Adrenal gland (tissue), 12 donors: ENCODE results near the gene LAG3. TPM values are rescaled to one million over a fixed set of nuclear protein-coding genes. Genes with fewer than 3 reads are reported as not detected.

ENCODE experiments used
- DNase-seq, 7 donors: peaks; one replicate each; pipeline ENCODE4 v3.0.0-alpha.2; 2019 to 2020
- H3K27ac ChIP-seq, 5 donors: fragments of 200-600 bp; sonication (generic) in 4 of 5; 1 replicate in 3 of 5; 2 replicates in 2 of 5; pipeline versions ENCODE4 v1.5.1 to v1.8.0; 2016 to 2020; ENCODE audit warnings: mild to moderate bottlenecking in 1 of 5
- H3K27me3 ChIP-seq: fragments of 200-600 bp; 2 replicates; pipeline ENCODE4 v1.8.0; 2021
- H3K36me3 ChIP-seq, 2 donors: fragments of 200-600 bp; replicated peaks in 1 of 2; 1 replicate in 1 of 2; 2 replicates in 1 of 2; pipeline versions ENCODE4 v1.5.1 to v1.8.0; 2018 to 2022
- H3K4me1 ChIP-seq, 2 donors: fragments of 200-600 bp; replicated peaks in 1 of 2; 1 replicate in 1 of 2; 2 replicates in 1 of 2; pipeline versions ENCODE4 v1.5.1 to v1.8.0; 2018 to 2021
- H3K4me3 ChIP-seq, 4 donors: fragments of 200-600 bp; sonication (generic) in 3 of 4; one replicate each; pipeline ENCODE4 v1.5.1; 2016 to 2018
- H3K9me3 ChIP-seq, 3 donors: fragments of 200-600 bp; sonication (generic) in 1 of 3; replicated peaks in 1 of 3; 1 replicate in 2 of 3; 2 replicates in 1 of 3; pipeline versions ENCODE4 v1.5.1 to v1.8.0; 2016 to 2021
- POLR2A ChIP-seq, 2 donors: fragments of 450-650 bp; IDR thresholded peaks; one replicate each; pipeline ENCODE4 v1.6.1; 2017; ENCODE audit warnings: antibody characterized with exemption in 2 of 2, mild to moderate bottlenecking in 2 of 2, moderate library complexity in 1 of 2
- WGBS, 4 donors: extraction: QIAGEN DNeasy Blood & Tissue Kit in 2 of 4; methylation state at CpG; one replicate each; pipeline versions ENCODE4 v1.1.5 to v1.1.7; 2013 to 2017; 5-methylcytosine and 5-hydroxymethylcytosine counted together
- intact Hi-C, 2 donors: fragments of 100-400 bp; cut with DNase I; formaldehyde crosslinking; loops; one replicate each; pipeline versions ENCODE4 v1.14.1 to v1.15.0; 2022 to 2023
- polyA plus RNA-seq, 3 donors: library from polyadenylated mRNA; stranded (reverse); fragments of 200-250 nt in 2 of 3; fragments of 350-450 nt in 1 of 3; fragmentation: Illumina TruSeq in 1 of 3; extraction: RNeasy Lipid Tissue Mini Kit (QIAGEN cat#74804) in 1 of 3; gene quantifications; one replicate each; pipeline ENCODE4 v1.2.3, GENCODE V29; 2013 to 2014
- total RNA-seq, 9 donors: library from RNA; depleted of rRNA in 4 of 9; stranded (reverse); fragments of >200 nt in 4 of 9; fragments of 120-200 nt in 1 of 9; fragmentation: NEBNext Ultra II Directional in 1 of 9; extraction: Animal tissue kit (Norgen Biotek cat#: 25700) in 1 of 9; gene quantifications; one replicate each; pipeline versions ENCODE4 v1.1.0 to v1.2.4, GENCODE V29; 2013 to 2023
- TF ChIP-seq, protein P1 (sequence below), 6 experiments: fragments of 450-650 bp in 4 of 6; fragments of 200-600 bp in 2 of 6; sonication (generic) in 1 of 6; IDR thresholded peaks; 1 replicate in 5 of 6; 2 replicates in 1 of 6; pipeline versions ENCODE4 v1.5.1 to v1.8.0; 2016 to 2021; ENCODE audit warnings: antibody characterized with exemption in 6 of 6, mild to moderate bottlenecking in 2 of 6, moderate library complexity in 1 of 6
- donor health status: healthy with polysubstance abuse.
- donor health status: Bipolar disorder and iron deficiency.
- donor health status: DM: yes; HTN: yes; CAD: no.
- donor health status: DM: no; HTN: no; CAD: no.
- donor health status: DM: no; HTN: no; CAD: no.
- donor health status: DM: yes; HTN: yes; CAD: no.

The LAG3 gene
- total and polyA plus RNA-seq, 12 donors = 0.11 to 4.3 (median 0.71) TPM; not detected in 2

DNA sequence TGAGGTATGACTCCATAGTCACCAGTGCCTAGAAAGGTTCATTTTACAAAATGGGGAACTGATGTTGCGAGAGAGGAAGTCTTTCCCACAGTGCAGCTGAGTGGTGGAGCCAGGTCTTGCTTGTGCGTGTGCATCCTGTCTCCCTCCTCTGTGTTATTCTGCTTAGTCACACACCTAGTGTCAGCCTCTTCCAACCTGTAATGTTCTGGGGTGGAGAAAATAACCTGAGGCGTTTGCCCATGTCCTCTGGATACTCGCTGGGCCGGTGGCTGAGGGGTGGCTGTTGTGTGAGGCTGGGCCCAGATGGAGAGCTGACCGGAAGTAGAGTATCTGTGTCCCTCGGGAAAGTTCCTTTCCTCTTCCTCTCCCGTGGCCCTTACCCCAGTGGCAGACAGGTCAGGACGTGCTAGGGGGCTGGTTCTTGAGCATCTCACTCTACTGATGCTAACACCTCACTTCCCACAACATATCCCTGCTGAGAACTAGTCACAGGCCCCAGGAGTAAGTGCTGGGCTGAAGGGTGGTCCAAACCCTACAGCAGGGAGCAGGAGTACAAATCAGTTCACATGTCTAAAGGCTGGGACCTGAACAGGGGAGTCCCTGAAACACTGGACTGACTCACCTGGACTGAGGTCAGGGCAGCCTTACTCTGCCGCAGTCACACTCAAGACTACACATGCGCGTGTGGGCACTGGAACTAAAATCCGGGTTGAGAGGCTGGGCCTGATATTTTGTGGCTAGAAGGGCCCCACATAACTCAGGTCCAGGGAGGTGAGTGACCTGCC, 26.4 kb upstream of the LAG3 start:
- intact Hi-C loops = loop anchor here in 1 of 2 donors (5.0 to 10.0 kb wide), 2 partner anchors 36 to 79 kb away; partner anchors contain the start of genes GPR162 and P3H3
- H3K27ac ChIP-seq = peak overlapping the region in 2 of 5 donors; percentile 5 to 81
- 62 to 65% (median 65%) methylated on average over 10 to 13 of the region's 13 CpGs for WGBS, 4 donors
- H3K4me3 ChIP-seq = no peak overlapping the region
- H3K9me3 ChIP-seq = no peaks in the 10 kb centered on the region
- DNase-seq = no peak
- H3K36me3 ChIP-seq = peaks cover 0 to 49% of the 10 kb centered on the region in 2 donors
- TF ChIP-seq, protein P1, sequence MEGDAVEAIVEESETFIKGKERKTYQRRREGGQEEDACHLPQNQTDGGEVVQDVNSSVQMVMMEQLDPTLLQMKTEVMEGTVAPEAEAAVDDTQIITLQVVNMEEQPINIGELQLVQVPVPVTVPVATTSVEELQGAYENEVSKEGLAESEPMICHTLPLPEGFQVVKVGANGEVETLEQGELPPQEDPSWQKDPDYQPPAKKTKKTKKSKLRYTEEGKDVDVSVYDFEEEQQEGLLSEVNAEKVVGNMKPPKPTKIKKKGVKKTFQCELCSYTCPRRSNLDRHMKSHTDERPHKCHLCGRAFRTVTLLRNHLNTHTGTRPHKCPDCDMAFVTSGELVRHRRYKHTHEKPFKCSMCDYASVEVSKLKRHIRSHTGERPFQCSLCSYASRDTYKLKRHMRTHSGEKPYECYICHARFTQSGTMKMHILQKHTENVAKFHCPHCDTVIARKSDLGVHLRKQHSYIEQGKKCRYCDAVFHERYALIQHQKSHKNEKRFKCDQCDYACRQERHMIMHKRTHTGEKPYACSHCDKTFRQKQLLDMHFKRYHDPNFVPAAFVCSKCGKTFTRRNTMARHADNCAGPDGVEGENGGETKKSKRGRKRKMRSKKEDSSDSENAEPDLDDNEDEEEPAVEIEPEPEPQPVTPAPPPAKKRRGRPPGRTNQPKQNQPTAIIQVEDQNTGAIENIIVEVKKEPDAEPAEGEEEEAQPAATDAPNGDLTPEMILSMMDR (IDR thresholded peaks at IDR 0.05) = no peak
- TF ChIP-seq POLR2A (IDR thresholded peaks at IDR 0.05) = no peak
- no peaks in the 10 kb centered on the region for H3K27me3 ChIP-seq
- peaks cover 0 to 2% of the 10 kb centered on the region in 2 donors for H3K4me1 ChIP-seq

DNA sequence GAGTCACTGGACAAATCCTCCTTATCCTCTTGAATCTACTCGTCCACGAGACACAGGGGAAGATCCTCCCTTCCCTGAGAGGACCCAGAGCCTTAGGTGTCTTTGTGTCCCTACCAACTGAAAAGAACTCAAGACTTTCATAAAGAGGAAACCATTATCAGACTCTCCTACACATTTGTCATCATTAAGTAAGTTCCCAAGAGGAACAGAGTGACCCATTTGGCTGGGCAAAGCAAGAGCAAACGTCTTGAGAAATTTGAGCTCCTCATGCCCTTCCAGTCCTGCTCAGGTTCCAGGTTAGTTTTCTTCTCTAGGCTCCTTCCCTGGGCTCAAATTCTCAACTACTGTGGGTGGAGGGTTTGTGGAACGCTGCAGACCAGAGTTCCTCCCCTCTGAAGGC, 25.1 kb upstream of the LAG3 start:
- H3K27ac ChIP-seq = no peak overlapping the region
- H3K4me3 ChIP-seq = no peak overlapping the region
- H3K27me3 ChIP-seq = no peaks in the 10 kb centered on the region
- no peaks in the 10 kb centered on the region for H3K9me3 ChIP-seq
- 74 to 82% (median 76%) methylated on average over 4 of the region's 4 CpGs for WGBS, 4 donors
- intact Hi-C loops = loop anchor here in 1 of 2 donors (5.0 to 10.0 kb wide), 2 partner anchors 35 to 78 kb away; partner anchors contain the start of genes GPR162 and P3H3
- peaks cover 0 to 59% of the 10 kb centered on the region in 2 donors for H3K36me3 ChIP-seq
- DNase-seq = no peak
- TF ChIP-seq POLR2A (IDR thresholded peaks at IDR 0.05) = no peak
- TF ChIP-seq, protein P1 (IDR thresholded peaks at IDR 0.05) = no peak
- peaks cover 6 to 11% of the 10 kb centered on the region in 2 donors for H3K4me1 ChIP-seq

DNA sequence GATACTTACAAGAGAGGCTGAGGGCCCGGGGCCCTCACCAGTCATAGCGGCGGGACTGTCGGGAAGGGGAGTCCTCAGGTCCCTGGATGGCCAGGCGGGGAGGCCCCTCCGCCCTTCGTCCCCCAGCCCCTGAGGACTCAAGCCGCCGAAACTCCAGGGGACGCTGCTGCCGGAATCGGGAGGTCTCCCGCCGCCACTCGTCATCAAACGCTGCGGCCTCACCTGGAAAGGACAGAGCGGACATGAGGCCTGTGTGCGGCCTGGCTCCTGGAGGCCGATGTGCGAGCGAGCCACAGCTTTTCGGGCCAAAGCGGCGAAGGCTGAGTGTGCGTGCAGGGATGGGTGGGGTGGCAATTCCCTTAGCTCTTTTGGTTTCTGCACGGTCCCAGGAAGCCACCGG, 23.6 kb upstream of the LAG3 start:
- H3K27ac ChIP-seq = no peak overlapping the region
- TF ChIP-seq, protein P1 (IDR thresholded peaks at IDR 0.05) = no peak
- TF ChIP-seq POLR2A (IDR thresholded peaks at IDR 0.05) = no peak
- intact Hi-C loops = loop anchor here in 1 of 2 donors (2.0 to 10.0 kb wide), 3 partner anchors 18 to 76 kb away; partner anchors contain the start of genes GPR162, P3H3 and PTMS
- WGBS, 4 donors = 89 to 93% (median 93%) methylated on average over 21 to 28 of the region's 28 CpGs
- no peak overlapping the region for H3K4me3 ChIP-seq
- peaks cover 0 to 59% of the 10 kb centered on the region in 2 donors for H3K36me3 ChIP-seq
- H3K4me1 ChIP-seq = peaks cover 8 to 14% of the 10 kb centered on the region in 2 donors
- no peaks in the 10 kb centered on the region for H3K9me3 ChIP-seq
- H3K27me3 ChIP-seq = no peaks in the 10 kb centered on the region
- no peak for DNase-seq

DNA sequence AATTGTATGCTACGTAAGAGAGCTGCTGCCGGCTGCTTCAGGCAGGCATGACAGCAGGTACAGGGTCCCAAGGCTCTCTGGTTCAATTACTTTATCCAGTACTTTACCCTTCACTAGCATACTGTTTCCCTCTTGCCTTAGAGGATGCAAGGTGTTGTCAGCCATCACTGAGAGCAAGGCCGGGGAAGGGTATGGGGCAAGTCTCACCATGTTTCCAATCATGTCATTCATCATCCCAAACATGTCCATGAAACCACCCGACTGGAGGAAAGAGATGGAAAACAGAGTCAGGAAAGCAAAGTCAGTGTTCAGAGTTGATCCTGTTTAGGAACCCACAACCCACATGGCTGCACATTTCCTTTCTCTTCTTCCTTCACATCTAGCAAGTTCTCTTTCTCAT, 21.8 kb upstream of the LAG3 start:
- no peak for DNase-seq
- no peaks in the 10 kb centered on the region for H3K27me3 ChIP-seq
- no peak for TF ChIP-seq POLR2A (IDR thresholded peaks at IDR 0.05)
- TF ChIP-seq, protein P1 (IDR thresholded peaks at IDR 0.05) = no peak
- H3K4me3 ChIP-seq = no peak overlapping the region
- H3K4me1 ChIP-seq = peaks cover 8 to 22% of the 10 kb centered on the region in 2 donors
- 75 to 83% (median 80%) methylated on average over 4 of the region's 4 CpGs for WGBS, 4 donors
- intact Hi-C loops = no loop called here
- no peaks in the 10 kb centered on the region for H3K9me3 ChIP-seq
- peaks cover 0 to 59% of the 10 kb centered on the region in 2 donors for H3K36me3 ChIP-seq
- no peak overlapping the region for H3K27ac ChIP-seq
